ENCODE measurements around the gene ALCAM.

DNA sequence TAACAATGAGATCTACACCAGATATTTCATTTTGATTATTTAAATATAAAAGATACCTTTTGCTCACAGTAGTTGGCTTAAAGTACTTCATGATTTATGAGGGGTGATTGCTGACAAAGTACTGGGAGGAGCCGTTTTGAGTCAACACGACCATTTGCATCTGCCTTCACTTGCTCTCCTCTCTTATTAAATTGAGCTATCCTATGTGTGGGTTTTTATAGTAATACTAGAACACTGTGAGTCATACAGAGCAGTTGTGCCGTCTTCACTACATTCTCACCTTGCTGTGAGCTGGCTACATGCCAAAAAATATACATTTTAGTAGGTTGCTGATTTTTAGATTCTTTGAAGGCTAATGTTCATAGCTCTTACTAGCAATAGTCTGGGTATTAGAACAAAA, 161.2 kb downstream of the ALCAM start:
- TF ChIP-seq POLR2A (IDR thresholded peaks at IDR 0.05; ENCODE audit: low read depth, low read length) (no peak), POLR2AphosphoS5 (IDR thresholded peaks at IDR 0.05; ENCODE audit: low read depth, low read length) (no peak)

All from GM12892 (cell line).